ENCODE data around the gene SDHAF2.

Gene SDHAF2

GRCh38 chr11:61417670-61418069 is 12.3 kb upstream of the SDHAF2 start:
- TF ChIP-seq CTCF (IDR thresholded peaks at IDR 0.05; ENCODE audit: low read length): no peak
- TF ChIP-seq EZH2 (IDR thresholded peaks at IDR 0.05; ENCODE audit: borderline replicate concordance, low read length): no peak
- Histone ChIP-seq H3K36me3 (ENCODE audit: insufficient read depth, low read length) (peaks cover 99% of the 10 kb centered on the region), H3K9me3 (ENCODE audit: low read length) (no peaks in the 10 kb centered on the region), H2AFZ (ENCODE audit: low read length) (no peak overlapping the region), H3K4me1 (ENCODE audit: insufficient read depth, low read length, severe bottlenecking) (no peaks in the 10 kb centered on the region), H3F3A (ENCODE audit: insufficient read depth, low read length) (no peaks in the 10 kb centered on the region), H3K4me2 (ENCODE audit: low read length) (no peak overlapping the region), H3K9ac (ENCODE audit: low read length) (no peak overlapping the region), H3K4me3 (ENCODE audit: low read depth, low read length, poor library complexity, severe bottlenecking) (no peak overlapping the region), H3K27ac (ENCODE audit: low read depth, low read length, poor library complexity, severe bottlenecking) (no peak overlapping the region), H3K9me2 (ENCODE audit: low read depth, low read length) (no peaks in the 10 kb centered on the region), H3K79me2 (ENCODE audit: insufficient read depth, low read length) (0 out of 2 replicates have a peak, but pooled peaks cover 4% of the 10 kb centered on the region), H4K20me1 (ENCODE audit: insufficient read depth, low read length) (peaks cover 3% of the 10 kb centered on the region; the same call in 1 of the 2 replicates), H3K27me3 (ENCODE audit: insufficient read depth, low read length) (no peaks in the 10 kb centered on the region)

- 0 out of 2 replicates have a peak, but pooled peaks cover 4% of the 10 kb centered on the region for H3K79me2 ChIP-seq (ENCODE audit: insufficient read depth, low read length)
- peaks cover 3% of the 10 kb centered on the region; the same call in 1 of the 2 replicates for H4K20me1 ChIP-seq (ENCODE audit: insufficient read depth, low read length)
- no peaks in the 10 kb centered on the region for H3K9me3 ChIP-seq (ENCODE audit: low read length)
- no peaks in the 10 kb centered on the region for H3K9me2 ChIP-seq (ENCODE audit: low read depth, low read length)
- H3K4me3 ChIP-seq (ENCODE audit: low read depth, low read length, poor library complexity, severe bottlenecking): no peak overlapping the region
- no peak overlapping the region for H3K4me2 ChIP-seq (ENCODE audit: low read length)
- H3K4me1 ChIP-seq (ENCODE audit: insufficient read depth, low read length, severe bottlenecking): no peaks in the 10 kb centered on the region
- H3F3A ChIP-seq (ENCODE audit: insufficient read depth, low read length): no peaks in the 10 kb centered on the region
- H2AFZ ChIP-seq (ENCODE audit: low read length): no peak overlapping the region
- no peak overlapping the region for H3K9ac ChIP-seq (ENCODE audit: low read length)
- no peak for TF ChIP-seq CTCF (IDR thresholded peaks at IDR 0.05; ENCODE audit: low read length)
- TF ChIP-seq EZH2 (IDR thresholded peaks at IDR 0.05; ENCODE audit: borderline replicate concordance, low read length): no peak
- H3K27me3 ChIP-seq (ENCODE audit: insufficient read depth, low read length): no peaks in the 10 kb centered on the region
- H3K36me3 ChIP-seq (ENCODE audit: insufficient read depth, low read length): peaks cover 97% of the 10 kb centered on the region
- H3K27ac ChIP-seq (ENCODE audit: low read depth, low read length, poor library complexity, severe bottlenecking): no peak overlapping the region
Observed at GRCh38 chr11:61418136-61418535, 11.8 kb upstream of the SDHAF2 start.

DNA sequence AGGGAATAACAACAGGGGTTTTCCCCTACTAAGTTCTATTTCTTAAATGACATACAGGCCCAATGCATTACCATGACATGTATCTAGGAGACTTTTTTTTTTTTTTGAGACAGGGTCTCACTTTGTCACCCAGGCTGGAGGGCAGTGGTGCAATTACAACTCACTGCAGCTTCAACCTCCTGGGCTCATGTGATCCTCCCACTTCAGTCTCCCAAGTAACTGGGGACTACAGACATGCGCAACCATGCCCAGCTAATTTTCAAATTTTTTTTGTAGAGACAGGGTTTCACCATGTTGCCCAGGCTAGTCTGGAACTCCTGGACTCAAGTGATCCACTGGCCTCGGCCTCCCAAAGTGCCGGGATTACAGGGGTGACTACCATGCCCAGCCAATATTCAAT is 7.7 kb upstream of the SDHAF2 start:
- H2AFZ ChIP-seq (ENCODE audit: low read length): no peak overlapping the region
- H3K4me1 ChIP-seq (ENCODE audit: insufficient read depth, low read length, severe bottlenecking): no peaks in the 10 kb centered on the region
- TF ChIP-seq CTCF (IDR thresholded peaks at IDR 0.05; ENCODE audit: low read length) (no peak), EZH2 (IDR thresholded peaks at IDR 0.05; ENCODE audit: borderline replicate concordance, low read length) (no peak)
- no peak overlapping the region for H3K27ac ChIP-seq (ENCODE audit: low read depth, low read length, poor library complexity, severe bottlenecking)
- no peak overlapping the region for H3K4me2 ChIP-seq (ENCODE audit: low read length)
- H3K9ac ChIP-seq (ENCODE audit: low read length): no peak overlapping the region
- peaks cover 97% of the 10 kb centered on the region for H3K36me3 ChIP-seq (ENCODE audit: insufficient read depth, low read length)
- peaks cover 26% of the 10 kb centered on the region; the same call in 1 of the 2 replicates for H3K79me2 ChIP-seq (ENCODE audit: insufficient read depth, low read length)
- H3F3A ChIP-seq (ENCODE audit: insufficient read depth, low read length): no peaks in the 10 kb centered on the region
- H4K20me1 ChIP-seq (ENCODE audit: insufficient read depth, low read length): peaks cover 3% of the 10 kb centered on the region; the same call in 1 of the 2 replicates
- no peaks in the 10 kb centered on the region for H3K27me3 ChIP-seq (ENCODE audit: insufficient read depth, low read length)
- no peak overlapping the region for H3K4me3 ChIP-seq (ENCODE audit: low read depth, low read length, poor library complexity, severe bottlenecking)
- no peaks in the 10 kb centered on the region for H3K9me2 ChIP-seq (ENCODE audit: low read depth, low read length)
- no peaks in the 10 kb centered on the region for H3K9me3 ChIP-seq (ENCODE audit: low read length)
